ENCODE results near the gene ITPRIPL2.

GRCh38 chr16:19112099-19112407 lies 1.7 kb upstream of the ITPRIPL2 start:
- TF ChIP-seq CTCF (IDR thresholded peaks at IDR 0.05) (no peak), POLR2A (IDR thresholded peaks at IDR 0.05) (no peak)
